ENCODE measurements around the gene APOBEC3B.
"Not testable (repeated sequence)": the region's sequence is repeated elsewhere in the genome, so short reads cannot be mapped to it uniquely, and the experiment has no call there.

The APOBEC3B gene

GRCh38 chr22:39031434-39032295, 49.5 kb downstream of the APOBEC3B start:
- DNase-seq (ENCODE audit: low read depth): not testable (repeated sequence)

- DNase-seq (ENCODE audit: low read depth): not testable (repeated sequence)
Measured at GRCh38 chr22:39037071-39037470, 54.9 kb downstream of the APOBEC3B start.

DNA sequence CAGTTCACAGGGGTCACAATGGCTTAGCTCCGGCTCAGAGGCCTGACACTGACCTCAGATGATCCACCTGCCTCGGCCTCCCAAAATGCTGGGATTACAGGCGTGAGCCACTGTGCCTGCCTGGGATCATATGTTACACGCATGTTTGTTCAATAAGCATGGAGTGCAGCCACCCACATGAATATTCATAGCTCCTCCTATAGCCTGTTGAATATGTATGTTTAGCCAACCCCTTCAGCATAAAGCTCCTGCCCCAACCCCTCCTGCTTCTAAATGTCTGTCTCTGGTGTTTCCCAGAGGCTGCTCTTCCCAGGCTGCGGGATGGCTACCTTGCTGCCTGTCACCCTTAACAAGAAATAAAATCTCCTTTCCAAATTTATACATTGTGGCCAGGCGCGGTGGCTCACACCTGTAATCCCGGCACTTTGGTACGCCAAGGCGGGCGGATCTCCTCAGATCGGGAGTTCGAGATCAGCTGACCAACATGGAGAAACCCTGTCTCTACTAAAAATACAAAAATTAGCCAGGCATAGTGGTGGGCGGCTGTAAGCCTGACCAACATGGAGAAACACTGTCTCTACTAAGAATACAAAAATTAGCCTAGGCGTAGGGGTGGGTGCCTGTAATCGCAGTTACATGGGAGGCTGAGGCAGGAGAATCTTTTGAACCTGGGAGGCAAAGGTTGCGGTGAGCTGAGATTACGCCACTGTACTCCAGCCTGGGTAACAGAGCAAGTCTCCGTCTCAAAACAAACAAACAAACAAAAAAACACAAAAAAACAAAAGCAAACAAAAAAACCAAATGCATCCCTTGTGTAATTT, 57.4 kb downstream of the APOBEC3B start:
- no peak for DNase-seq (ENCODE audit: low read depth)

DNA sequence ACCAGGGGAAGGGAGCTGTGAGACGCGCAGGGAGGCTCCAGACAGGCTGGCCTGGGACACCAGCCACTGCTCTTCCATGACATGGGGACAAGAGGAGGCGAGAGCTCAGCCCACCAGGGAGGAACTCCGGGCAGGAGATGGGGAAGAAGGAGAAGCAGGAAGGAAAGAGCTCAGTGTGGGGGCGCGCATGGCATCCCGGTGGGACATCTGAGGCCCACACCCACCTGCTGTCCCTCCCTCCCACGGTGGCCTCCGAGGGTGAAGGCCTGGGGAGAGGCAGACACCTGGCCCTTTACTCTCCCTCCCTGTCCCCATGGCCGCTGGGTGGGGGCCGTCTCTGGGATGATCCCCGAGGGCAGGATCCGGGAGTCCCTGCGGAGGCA, 58.0 kb downstream of the APOBEC3B start:
- not testable (repeated sequence) for DNase-seq (ENCODE audit: low read depth)

- peak; percentile 64 for DNase-seq (ENCODE audit: low read depth)
Measured at GRCh38 chr22:39040538-39041296, 58.6 kb downstream of the APOBEC3B start, which contains the start of gene APOBEC3F. APOBEC3F (plus strand) TSS chr22:39040864; CDS start chr22:39040961, 97 bp downstream.

- no peak for DNase-seq (ENCODE audit: low read depth)
Measured at GRCh38 chr22:39041908-39042307, 59.8 kb downstream of the APOBEC3B start.

All from activated gamma-delta T cell treated with anti-CD3 and anti-CD28 coated beads, Interleukin-2, amount 50 U/mL, for 16 hours (primary cell).